Activated naive CD8-positive, alpha-beta T cell treated with anti-CD3 and anti-CD28 coated beads, Interleukin-2, amount 50 U/mL, for 16 hours (primary cell): ENCODE results near the gene MACF1.

Experiments
- DNase-seq: peaks from one replicate; pipeline ENCODE4 v3.0.0-alpha.2; 2020; ENCODE audit warnings: low read depth, low spot score

Gene MACF1

DNA sequence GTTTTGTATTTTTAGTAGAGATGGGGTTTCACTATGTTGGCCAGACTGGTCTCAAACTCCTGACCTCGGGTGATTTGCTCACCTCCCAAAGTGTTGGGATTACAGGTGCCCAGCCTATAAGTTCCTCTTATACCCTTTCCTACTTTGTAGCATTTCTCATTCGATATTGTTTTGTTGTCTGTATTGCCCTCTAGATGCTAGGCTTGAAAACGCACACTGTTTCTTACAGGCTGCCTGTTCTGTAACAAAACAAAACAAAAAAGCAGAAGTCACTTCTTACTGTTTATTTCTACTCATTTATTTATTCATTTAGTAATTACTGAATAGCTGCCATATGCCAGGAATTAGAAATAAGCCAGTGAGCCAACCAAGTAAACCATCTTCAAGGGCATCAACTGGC is 150.1 kb downstream of the MACF1 start:
- no peak for DNase-seq

DNA sequence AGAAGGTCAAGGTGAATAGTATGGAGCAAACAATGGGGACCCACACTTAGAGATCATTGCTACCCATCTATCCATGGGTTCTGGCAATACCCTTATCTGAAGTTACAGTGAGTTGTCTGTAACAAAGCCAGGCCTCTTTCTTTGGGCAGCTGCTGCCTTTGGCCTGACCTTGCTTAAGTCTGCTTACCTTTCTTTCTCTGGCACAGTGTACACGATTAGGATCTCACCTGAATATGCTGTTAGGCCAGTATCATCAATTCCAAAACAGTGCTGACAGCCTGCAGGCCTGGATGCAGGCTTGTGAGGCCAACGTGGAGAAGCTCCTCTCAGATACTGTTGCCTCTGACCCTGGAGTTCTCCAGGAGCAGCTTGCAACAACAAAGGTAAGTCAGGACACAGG is 154.0 kb downstream of the MACF1 start:
- no peak for DNase-seq

DNA sequence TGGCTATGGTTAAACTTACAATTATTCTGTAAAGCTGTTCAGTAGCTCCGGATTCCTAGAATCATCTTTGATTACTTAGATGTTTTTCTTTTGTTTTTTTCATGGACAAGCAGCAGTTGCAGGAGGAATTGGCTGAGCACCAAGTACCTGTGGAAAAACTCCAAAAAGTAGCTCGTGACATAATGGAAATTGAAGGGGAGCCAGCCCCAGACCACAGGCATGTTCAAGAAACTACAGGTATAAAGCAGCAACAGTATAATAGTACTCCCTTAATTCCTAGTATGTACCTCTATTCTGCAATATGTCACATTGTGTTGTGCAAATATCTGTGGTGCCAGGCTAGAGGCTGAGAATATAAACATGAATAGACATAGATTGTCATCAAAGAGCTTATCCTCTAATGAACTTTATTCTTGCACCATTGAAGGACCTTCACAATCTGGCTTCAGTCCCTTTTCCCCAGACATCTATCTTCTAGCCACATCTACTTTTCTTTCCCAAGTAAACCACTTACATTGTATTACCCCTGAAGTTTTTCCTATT is 154.6 kb downstream of the MACF1 start:
- no peak for DNase-seq

DNA sequence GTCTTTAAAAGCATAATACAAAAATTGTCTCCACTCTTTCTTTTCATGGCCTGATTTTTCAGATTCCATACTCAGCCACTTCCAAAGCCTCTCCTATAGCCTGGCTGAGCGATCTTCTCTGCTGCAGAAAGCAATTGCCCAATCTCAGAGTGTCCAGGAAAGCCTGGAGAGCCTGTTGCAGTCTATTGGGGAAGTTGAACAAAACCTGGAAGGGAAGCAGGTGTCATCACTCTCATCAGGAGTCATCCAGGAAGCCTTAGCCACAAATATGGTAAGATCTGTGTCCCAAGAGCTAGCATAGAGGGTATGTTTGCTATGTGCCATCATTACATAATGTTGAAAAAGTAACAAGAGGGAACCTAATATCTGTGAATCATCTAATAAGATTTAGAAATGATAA is 156.2 kb downstream of the MACF1 start:
- no peak for DNase-seq

DNA sequence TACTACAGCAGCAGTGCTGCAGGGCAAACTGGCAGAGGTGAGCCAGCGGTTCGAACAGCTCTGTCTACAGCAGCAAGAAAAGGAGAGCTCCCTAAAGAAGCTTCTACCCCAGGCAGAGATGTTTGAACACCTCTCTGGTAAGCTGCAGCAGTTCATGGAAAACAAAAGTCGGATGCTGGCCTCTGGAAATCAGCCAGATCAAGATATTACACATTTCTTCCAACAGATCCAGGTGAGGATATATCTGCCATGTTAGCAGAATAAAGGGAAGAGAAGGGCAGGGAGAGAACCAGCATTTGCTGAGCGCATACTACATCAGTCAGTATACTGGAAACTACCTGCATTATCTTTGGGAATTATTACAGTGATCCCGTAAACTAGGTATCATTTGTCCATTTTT is 157.0 kb downstream of the MACF1 start:
- DNase-seq: no peak

DNA sequence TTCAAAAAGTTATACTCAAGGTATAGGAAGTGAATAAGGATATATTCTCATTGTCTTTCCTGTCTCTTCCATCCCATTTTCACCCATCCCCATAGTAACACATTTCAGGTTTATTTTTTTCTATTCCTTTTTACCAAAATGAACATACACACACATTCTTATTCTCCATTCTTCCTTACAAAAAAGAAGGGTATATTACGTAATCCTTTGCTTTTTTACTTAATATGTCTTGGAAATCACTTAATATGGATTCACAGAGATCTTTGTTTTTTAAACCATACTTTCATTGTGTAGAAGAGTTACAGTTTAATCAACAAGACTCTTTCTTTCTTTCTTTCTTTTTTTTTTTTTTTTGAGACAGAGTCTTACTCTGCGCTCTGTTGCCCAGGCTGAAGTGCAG is 158.8 kb downstream of the MACF1 start:
- DNase-seq: no peak

DNA sequence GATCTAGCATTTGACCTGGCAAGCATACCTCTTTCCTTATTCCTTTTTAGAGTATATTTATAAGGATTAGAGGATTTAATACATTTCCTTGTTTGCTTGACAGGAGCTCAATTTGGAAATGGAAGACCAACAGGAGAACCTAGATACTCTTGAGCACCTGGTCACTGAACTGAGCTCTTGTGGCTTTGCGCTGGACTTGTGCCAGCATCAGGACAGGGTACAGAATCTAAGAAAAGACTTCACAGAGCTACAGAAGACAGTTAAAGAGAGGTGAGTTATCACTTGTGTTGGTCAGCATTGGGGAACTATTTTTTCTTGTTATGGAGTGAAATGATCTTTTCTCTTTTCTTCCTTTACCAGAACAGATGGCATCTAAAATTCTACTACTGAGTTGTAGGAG is 163.6 kb downstream of the MACF1 start:
- no peak for DNase-seq

DNA sequence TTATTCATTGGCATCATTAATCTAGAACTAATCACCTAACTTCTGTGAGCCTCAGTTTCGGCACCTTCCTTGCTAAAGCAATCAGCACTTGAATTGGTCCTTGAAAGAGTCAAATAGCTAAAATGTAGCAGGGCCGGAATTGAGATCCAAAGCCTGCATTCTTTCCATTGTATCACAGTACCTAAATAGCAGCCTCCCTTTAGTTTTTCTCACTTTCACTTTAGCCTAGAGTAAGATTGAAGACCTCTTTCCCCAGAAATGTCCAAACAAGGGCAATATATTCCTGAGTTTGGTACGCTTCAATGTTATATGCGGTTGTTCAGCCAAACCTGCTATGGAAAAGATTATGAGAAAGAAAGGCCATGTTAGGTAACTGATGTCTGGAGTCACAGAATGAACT is 165.1 kb downstream of the MACF1 start:
- DNase-seq: no peak

DNA sequence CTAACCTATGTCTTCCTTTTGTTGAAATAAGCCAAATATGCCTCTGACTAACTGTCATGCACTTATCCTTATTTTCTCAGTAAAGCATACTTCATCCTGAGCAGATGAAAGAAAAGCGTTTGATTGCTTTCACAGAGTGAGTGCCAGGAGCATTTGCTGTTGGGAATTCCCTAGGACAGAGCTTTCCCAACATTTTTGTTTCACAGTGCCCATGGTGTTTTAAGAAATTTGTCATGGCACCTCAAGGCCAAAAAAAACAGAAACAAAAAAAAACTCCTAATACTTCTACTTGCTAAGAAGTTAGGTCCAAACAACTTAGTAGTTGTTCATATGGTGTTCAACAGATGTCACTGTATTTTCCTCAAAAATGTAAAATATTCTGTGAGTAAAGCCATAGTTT is 166.1 kb downstream of the MACF1 start:
- DNase-seq: no peak

DNA sequence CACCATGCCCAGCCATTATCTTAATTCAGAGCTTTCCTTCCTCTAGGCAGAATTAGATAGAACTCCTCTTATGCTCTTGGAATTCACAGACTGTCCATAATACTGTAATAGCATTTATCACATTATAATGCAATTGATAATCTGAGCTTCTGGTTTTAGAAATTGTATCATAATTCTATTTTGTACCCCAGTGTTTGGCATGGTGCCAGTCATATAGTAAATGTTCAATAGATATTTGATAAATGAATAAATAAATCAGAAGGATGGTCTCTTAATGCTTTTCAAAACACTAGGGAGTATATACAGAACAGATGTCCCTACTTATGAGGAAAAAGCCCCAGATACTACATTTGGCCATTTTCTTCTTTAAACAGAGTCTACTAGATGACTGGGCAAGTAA is 167.6 kb downstream of the MACF1 start:
- DNase-seq: no peak

DNA sequence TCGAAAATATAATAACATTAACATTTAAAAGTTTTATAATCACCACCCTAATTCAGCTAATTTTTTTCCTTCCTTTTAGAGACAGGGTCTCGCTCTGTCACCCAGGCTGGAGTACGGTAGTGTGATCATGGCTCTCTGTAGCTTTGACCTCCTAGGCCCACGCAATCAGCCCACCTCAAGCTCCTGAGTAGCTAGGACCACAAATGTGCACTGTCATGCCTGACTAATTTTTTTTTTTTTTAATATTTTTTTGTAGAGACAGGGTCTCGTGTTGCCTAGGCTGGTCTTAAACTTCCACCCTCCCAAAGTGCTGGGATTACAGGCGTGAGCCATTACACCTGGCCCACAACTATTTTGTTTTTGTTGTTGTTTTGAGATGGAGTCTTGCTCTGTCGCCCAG is 172.2 kb downstream of the MACF1 start:
- no peak for DNase-seq

DNA sequence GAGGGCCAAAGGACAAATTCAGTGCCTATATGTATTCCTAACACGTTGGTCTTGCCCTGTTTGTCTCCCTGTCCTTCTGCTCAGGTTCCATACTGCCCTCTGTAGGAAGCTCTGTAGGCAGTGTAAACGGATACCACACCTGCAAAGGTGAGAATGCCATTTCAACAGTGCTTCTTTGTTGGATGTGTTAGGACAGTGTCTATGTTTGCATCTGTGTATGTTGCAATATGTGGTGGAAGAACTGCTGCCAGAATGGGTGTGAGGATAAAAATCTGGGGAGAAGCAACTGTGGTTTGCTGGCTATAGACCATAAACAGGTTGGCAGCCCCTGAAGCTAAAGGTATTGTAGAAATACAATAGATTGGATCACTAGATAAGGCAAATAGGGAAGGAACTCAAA is 173.9 kb downstream of the MACF1 start:
- DNase-seq: no peak

DNA sequence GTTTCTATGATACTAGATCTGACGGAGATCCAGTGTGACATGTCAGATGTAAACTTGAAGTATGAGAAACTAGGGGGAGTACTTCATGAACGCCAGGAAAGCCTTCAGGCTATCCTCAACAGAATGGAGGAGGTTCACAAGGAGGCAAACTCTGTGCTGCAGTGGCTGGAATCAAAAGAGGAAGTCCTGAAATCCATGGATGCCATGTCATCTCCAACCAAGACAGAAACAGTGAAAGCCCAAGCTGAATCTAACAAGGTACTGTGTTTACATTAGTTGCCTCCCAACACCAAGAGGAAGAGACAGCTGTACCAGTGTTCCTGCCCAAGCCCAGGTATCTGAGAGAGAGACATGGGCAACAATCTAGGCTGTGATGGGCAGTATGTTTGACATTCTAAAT is 174.7 kb downstream of the MACF1 start:
- DNase-seq: no peak

DNA sequence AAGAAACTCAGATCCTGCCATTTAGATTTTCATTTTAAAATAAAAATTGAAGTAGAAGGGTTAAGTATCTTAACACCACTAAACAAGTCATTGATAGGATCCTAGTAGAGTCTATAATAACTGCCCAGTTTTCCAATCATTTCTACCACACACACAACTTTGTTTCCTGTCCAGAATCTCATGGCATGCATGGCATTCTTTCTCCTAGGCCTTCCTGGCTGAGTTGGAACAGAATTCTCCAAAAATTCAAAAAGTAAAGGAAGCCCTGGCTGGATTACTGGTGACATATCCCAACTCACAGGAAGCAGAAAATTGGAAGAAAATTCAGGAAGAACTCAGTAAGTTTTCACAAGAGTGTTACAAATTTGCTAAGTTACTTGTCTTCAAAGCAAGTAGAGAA is 175.5 kb downstream of the MACF1 start:
- no peak for DNase-seq

DNA sequence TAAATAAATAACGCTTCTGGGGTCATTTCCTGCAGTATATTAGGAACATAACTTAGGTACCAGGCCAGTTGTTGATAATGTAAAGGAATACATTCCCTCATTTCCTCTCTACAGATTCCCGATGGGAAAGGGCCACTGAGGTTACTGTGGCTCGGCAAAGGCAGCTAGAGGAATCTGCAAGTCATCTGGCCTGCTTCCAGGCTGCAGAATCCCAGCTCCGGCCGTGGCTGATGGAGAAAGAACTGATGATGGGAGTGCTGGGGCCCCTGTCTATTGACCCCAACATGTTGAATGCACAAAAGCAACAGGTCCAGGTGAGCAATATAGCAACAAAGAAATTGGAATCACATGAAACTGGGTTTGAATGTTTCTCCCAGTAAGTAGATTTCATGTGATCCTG is 177.3 kb downstream of the MACF1 start:
- no peak for DNase-seq

DNA sequence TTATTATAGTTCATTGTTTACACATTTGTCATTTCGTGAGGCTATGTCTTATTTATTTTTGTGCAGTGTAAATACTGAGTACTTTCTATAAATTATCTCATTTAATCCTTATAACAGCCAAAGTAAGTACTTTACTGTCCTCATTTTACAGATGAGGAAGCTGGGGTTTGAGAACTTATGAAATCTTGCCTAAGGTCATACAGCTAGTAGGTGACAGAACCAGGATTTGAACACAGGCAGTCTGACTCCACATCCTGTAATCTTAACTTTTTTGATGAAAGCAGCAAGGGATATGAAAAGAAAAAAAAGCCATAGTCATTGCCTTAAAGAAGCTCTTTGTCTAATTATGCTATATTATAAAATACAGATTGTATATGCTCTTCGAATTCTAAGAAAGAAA is 179.8 kb downstream of the MACF1 start:
- no peak for DNase-seq

DNA sequence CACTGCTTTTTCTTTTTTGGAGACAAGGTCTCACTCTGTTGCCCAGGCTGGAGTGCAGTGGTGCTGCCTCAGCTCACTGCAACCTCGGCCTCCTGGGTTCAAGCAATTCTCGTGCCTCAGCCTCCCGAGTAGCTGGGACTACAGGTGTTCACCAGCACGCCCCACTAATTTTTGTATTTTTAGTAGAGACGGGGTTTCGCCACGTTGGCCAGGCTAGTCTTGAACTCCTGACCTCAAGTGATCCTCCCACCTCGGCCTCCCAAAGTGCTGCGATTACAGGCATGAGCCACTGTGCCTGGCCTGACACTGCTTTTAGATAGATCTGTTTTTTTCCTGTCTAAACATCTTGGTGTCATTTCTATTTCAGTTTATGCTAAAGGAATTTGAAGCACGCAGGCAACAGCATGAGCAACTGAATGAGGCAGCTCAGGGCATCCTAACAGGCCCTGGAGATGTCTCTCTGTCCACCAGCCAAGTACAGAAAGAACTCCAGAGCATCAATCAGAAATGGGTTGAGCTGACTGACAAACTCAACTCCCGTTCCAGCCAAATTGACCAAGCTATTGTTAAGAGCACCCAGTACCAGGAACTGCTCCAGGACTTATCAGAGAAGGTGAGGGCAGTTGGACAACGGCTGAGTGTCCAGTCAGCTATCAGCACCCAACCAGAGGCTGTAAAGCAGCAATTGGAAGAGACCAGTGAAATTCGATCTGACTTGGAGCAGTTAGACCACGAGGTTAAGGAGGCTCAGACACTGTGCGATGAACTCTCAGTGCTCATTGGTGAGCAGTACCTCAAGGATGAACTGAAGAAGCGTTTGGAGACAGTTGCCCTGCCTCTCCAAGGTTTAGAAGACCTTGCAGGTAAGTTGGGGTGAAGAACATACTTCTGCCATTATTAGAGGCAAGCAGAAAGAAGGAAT is 180.8 kb downstream of the MACF1 start:
- DNase-seq: no peak

DNA sequence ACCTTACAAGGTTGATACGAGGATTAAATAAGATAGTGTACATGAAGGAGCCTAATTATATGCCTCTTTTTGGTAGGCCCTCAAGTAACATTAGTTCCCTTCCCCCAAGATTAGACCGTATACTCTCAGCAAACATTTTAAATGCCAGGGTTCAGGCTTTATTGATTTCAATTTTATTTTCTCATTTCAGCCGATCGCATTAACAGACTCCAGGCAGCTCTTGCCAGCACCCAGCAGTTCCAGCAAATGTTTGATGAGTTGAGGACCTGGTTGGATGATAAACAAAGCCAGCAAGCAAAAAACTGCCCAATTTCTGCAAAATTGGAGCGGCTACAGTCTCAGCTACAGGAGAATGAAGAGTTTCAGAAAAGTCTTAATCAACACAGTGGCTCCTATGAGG is 182.5 kb downstream of the MACF1 start:
- DNase-seq: no peak

DNA sequence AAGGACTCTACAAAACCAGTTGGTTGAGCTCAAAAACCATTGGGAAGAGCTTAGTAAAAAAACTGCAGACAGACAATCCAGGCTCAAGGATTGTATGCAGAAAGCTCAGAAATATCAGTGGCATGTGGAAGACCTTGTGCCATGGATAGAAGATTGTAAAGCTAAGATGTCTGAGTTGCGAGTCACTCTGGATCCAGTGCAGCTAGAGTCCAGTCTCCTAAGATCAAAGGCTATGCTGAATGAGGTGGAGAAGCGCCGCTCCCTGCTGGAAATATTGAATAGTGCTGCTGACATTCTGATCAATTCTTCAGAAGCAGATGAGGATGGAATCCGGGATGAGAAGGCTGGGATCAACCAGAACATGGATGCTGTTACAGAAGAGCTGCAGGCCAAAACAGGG is 183.0 kb downstream of the MACF1 start:
- DNase-seq: no peak

DNA sequence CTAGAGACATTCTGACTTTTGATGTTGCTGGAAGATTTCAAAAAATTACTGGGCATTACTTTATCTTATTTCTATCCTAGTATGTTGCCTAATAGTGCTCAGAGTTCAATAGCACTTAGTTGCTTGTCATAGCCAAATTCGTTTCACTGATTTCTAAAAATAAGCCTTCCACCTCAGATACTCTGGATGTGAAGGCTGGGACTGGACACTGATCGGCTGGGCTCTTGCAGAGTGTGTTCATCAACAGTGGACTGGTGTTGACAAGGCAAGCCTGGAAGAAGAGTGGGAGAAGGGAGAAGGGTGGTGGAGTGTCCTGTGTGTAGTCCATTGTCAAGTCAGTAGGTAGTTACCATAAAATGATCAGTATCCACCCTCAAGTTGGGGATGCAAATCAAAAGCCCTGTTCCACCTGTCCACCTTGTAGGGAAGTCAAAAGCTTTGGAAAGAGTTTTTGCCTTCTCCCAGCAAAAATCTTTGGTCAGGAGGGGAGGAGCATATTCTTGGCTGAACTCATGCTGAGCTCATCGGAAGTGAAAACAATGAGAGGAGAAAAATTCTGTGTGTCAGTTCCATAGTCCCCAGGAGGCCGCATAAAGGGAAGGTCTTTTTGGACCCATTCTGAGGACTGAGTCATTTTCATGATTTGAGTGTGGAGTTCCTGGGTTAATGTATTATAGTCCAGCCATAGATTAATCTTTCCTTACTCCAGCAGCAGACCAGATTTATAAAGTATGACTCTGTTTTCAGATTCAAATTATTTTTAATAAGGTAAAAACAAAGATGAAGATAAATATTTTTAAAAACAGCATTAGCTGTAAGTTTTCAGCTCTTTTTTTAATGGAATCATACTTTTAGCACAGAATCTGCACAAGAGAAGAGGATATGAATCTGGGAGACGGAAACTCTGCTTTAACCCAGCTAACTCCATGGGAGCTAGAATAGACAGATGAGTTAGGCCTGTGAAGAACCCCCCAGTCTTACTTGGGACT is 187.5 kb downstream of the MACF1 start:
- no peak for DNase-seq

DNA sequence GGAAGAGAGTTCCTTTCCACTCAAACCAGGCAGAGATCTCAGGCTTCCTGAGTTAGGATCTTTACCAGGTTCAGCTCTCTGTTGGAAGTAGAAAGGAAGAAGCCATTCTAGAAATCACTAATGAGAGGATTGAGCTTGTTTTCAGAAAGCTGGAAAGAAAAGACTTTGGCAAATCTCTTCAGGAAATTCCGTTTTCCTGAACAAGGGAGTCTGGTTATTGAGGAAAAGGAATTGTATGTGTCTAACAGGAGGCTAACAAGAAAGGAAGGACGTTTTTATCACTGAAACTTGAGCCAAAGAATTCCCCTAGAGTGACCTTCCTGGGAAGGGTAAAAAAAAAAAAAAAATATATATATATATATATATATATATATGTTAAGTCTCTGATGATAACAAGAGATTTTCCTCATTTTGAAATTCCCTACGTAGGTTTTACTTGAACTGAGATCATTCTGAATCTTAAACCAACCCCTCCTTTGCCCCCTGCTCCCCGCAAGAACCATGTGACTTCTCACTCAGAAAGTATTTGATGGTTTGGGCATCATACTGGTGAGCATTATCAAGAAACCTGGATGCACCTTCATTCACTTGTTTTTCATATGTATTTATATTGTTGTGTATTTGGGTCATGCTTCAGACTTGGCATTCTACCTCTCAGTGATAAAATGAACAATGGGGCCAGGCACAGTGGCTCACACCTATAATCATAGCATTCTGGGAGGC is 188.5 kb downstream of the MACF1 start:
- no peak for DNase-seq

DNA sequence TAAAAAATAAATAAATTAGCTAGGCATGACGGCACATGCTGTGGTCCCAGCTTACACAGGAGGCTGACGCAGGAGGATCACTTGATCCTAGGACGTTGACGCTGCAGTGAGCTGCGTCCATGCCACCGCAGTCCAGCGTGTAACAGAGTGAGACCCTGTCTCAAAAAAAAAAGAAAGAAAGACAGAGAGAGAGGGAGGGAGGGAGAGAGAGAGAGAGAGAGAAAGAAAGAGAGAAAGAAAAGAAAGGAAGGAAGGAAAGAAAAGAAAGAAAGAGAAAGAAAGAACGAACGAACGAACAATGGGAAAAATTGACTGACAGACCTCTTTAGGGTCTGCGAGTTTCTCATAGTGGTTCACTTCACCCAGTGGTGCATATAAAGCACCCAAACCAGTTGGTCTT is 189.2 kb downstream of the MACF1 start:
- no peak for DNase-seq
